Panc1 (cell line): Measurements from ENCODE around the gene GRIN2A.

ENCODE experiments used
- TF ChIP-seq, protein P1 (sequence below): fragments of 450-650 bp; IDR thresholded peaks from 2 replicates; pipeline ENCODE4 v1.5.1; 2017; ENCODE audit warnings: mild to moderate bottlenecking
- TF ChIP-seq, protein P2 (sequence below), 2 experiments: IDR thresholded peaks; 2 replicates each; pipeline ENCODE4 v1.6.1; 2011 to 2012; ENCODE audit warnings: low read depth in 2 of 2, control low read depth in 1 of 2, low read length in 1 of 2, mild to moderate bottlenecking in 1 of 2, moderate library complexity in 1 of 2; ENCODE audit not compliant: insufficient read depth in 1 of 2

DNA sequence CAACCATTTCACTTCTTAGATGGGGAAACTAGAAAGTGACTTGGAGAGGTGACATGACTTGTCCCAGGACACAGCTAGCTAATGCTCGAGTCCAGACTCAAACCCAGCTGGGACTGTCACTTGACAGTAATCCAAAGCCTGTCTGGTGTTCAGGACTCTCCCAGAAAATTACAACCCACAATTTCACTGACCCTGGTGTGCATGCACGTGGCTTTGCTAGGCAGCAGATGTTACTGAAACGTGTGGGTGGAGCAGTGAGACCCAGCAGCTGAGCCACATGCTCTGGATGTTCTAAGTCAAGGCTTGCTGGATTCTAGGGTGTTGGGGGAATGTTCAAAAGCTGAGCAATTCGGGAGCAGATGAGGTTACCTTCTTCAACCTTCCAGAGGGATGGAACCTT, 364.6 kb downstream of the GRIN2A start:
- TF ChIP-seq, protein P1, sequence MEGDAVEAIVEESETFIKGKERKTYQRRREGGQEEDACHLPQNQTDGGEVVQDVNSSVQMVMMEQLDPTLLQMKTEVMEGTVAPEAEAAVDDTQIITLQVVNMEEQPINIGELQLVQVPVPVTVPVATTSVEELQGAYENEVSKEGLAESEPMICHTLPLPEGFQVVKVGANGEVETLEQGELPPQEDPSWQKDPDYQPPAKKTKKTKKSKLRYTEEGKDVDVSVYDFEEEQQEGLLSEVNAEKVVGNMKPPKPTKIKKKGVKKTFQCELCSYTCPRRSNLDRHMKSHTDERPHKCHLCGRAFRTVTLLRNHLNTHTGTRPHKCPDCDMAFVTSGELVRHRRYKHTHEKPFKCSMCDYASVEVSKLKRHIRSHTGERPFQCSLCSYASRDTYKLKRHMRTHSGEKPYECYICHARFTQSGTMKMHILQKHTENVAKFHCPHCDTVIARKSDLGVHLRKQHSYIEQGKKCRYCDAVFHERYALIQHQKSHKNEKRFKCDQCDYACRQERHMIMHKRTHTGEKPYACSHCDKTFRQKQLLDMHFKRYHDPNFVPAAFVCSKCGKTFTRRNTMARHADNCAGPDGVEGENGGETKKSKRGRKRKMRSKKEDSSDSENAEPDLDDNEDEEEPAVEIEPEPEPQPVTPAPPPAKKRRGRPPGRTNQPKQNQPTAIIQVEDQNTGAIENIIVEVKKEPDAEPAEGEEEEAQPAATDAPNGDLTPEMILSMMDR, result no peak
- TF ChIP-seq, protein P2, sequence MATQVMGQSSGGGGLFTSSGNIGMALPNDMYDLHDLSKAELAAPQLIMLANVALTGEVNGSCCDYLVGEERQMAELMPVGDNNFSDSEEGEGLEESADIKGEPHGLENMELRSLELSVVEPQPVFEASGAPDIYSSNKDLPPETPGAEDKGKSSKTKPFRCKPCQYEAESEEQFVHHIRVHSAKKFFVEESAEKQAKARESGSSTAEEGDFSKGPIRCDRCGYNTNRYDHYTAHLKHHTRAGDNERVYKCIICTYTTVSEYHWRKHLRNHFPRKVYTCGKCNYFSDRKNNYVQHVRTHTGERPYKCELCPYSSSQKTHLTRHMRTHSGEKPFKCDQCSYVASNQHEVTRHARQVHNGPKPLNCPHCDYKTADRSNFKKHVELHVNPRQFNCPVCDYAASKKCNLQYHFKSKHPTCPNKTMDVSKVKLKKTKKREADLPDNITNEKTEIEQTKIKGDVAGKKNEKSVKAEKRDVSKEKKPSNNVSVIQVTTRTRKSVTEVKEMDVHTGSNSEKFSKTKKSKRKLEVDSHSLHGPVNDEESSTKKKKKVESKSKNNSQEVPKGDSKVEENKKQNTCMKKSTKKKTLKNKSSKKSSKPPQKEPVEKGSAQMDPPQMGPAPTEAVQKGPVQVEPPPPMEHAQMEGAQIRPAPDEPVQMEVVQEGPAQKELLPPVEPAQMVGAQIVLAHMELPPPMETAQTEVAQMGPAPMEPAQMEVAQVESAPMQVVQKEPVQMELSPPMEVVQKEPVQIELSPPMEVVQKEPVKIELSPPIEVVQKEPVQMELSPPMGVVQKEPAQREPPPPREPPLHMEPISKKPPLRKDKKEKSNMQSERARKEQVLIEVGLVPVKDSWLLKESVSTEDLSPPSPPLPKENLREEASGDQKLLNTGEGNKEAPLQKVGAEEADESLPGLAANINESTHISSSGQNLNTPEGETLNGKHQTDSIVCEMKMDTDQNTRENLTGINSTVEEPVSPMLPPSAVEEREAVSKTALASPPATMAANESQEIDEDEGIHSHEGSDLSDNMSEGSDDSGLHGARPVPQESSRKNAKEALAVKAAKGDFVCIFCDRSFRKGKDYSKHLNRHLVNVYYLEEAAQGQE (IDR thresholded peaks at IDR 0.05; ENCODE audit: insufficient read depth in 1 of 2, low read depth in 2 of 2, low read length in 1 of 2), result no peak
